K562 (cell line): ENCODE results near the gene SOAT2. TPM values are rescaled to one million over a fixed set of nuclear protein-coding genes. Genes with fewer than 3 reads are reported as not detected.

Experiments used
- CBFA2T3 ChIP-seq: fragments of 450-650 bp; IDR thresholded peaks from 2 replicates; pipeline ENCODE4 v1.6.1; 2017
- FOXJ2 ChIP-seq: fragments of 200-800 bp; sonication (Bioruptor generic); IDR thresholded peaks from 2 replicates; pipeline ENCODE4 v1.6.1; 2016; ENCODE audit warnings: missing genetic modification characterization, missing compliant biosample characterization
- GABPB1 ChIP-seq: sonication (generic); formaldehyde crosslinking; IDR thresholded peaks from 2 replicates; pipeline ENCODE4 v1.8.0; 2022; ENCODE audit warnings: mild to moderate bottlenecking, missing genetic modification reagents
- MCM2 ChIP-seq: fragments of 450-650 bp; IDR thresholded peaks from 2 replicates; pipeline ENCODE4 v1.6.1; 2017; ENCODE audit warnings: low read depth, mild to moderate bottlenecking
- MYBL2 ChIP-seq, 2 experiments: fragments of 450-650 bp in 1 of 2; sonication (generic) in 1 of 2; formaldehyde crosslinking in 1 of 2; IDR thresholded peaks; 2 replicates each; pipeline versions ENCODE4 v1.6.1 to v1.8.1; 2017 to 2022; ENCODE audit warnings: borderline replicate concordance in 1 of 2, inconsistent platforms in 1 of 2, low read depth in 1 of 2, mild to moderate bottlenecking in 1 of 2, missing genetic modification reagents in 1 of 2, moderate library complexity in 1 of 2
- PHF8 ChIP-seq: fragments of 200-600 bp; sonication (generic); IDR thresholded peaks from 2 replicates; pipeline ENCODE4 v1.6.1; 2012; ENCODE audit warnings: mixed run types, mild to moderate bottlenecking, inconsistent platforms, low read length, moderate library complexity, borderline replicate concordance
- POLR2G ChIP-seq: fragments of 200-400 bp; formaldehyde crosslinking; IDR thresholded peaks from 2 replicates; pipeline ENCODE4 v1.6.1; 2017; ENCODE audit warnings: low read depth, mild to moderate bottlenecking, antibody characterized with exemption, low read length, moderate library complexity
- POLR2H ChIP-seq: IDR thresholded peaks from 2 replicates; pipeline ENCODE4 v1.6.1; 2016; ENCODE audit warnings: missing genetic modification characterization, low read depth, mild to moderate bottlenecking, control low read depth, missing compliant biosample characterization, moderate library complexity
- PTBP1 ChIP-seq: fragments of 200-400 bp; formaldehyde crosslinking; IDR thresholded peaks from 2 replicates; pipeline ENCODE4 v1.6.1; 2017; ENCODE audit warnings: low read depth, low read length
- RBM25 ChIP-seq: fragments of 200-400 bp; formaldehyde crosslinking; IDR thresholded peaks from 2 replicates; pipeline ENCODE4 v1.6.1; 2018; ENCODE audit warnings: low read length, low read depth, moderate library complexity; ENCODE audit not compliant: severe bottlenecking
- TAF1 ChIP-seq: IDR thresholded peaks from 2 replicates; pipeline ENCODE4 v1.6.1; 2011; ENCODE audit warnings: mild to moderate bottlenecking, low read length, moderate library complexity; ENCODE audit not compliant: insufficient read depth, control insufficient read depth, severe bottlenecking; ENCODE audit errors: extremely low read depth
- TARDBP ChIP-seq: fragments of 450-650 bp; IDR thresholded peaks from 2 replicates; pipeline ENCODE4 v1.6.1; 2016
- ZBTB17 ChIP-seq: fragments of 450-650 bp; formaldehyde crosslinking; IDR thresholded peaks from 2 replicates; pipeline ENCODE4 v1.4.0; 2020; ENCODE audit warnings: mild to moderate bottlenecking
- ZNF124 ChIP-seq: sonication (generic); formaldehyde crosslinking; IDR thresholded peaks from 2 replicates; pipeline ENCODE4 v1.8.1; 2022; ENCODE audit warnings: missing genetic modification reagents
- ZNF57 ChIP-seq: fragments of 450-650 bp; formaldehyde crosslinking; IDR thresholded peaks from 2 replicates; pipeline ENCODE4 v1.4.0; 2020; ENCODE audit warnings: mild to moderate bottlenecking, moderate library complexity
- polyA plus RNA-seq, 8 experiments: library from polyadenylated mRNA; depleted of rRNA in 4 of 8; stranded (reverse) in 5 of 8; unstranded in 3 of 8; fragments of >200 nt; fragmentation: Nextera tagmentation in 2 of 8; fragmentation: Illumina TruSeq in 1 of 8; extraction: Ambion mirVana in 2 of 8; extraction: Trizol in 1 of 8; gene quantifications; 2 replicates each; pipeline versions ENCODE4 v1.2.1 to v1.2.3, GENCODE V29; 2011 to 2014; ENCODE audit warnings: inconsistent platforms in 1 of 8, missing spikeins in 1 of 8
- total RNA-seq, 7 experiments: library from RNA; depleted of rRNA in 6 of 7; stranded (reverse); fragments of >200 nt in 6 of 7; fragmentation: Illumina TruSeq in 2 of 7; extraction: Trizol in 2 of 7; gene quantifications; 2 replicates each; pipeline versions ENCODE4 v1.2.1 to v1.2.3, GENCODE V29; 2011 to 2021; ENCODE audit warnings: low replicate concordance in 1 of 7
- TF ChIP-seq, protein P1 (sequence below): fragments of 450-650 bp; IDR thresholded peaks from 2 replicates; pipeline ENCODE4 v1.6.1; 2018; ENCODE audit not compliant: partially characterized antibody
- TF ChIP-seq, protein P2 (sequence below): fragments of 450-650 bp; conservative IDR thresholded peaks from 2 replicates; pipeline ENCODE4 v1.6.1; 2016; ENCODE audit warnings: missing genetic modification characterization, low read depth, mild to moderate bottlenecking, missing compliant biosample characterization, moderate library complexity
- TF ChIP-seq, protein P3 (sequence below), 2 experiments: IDR thresholded peaks; 2 replicates each; pipeline ENCODE4 v1.6.1; 2011; ENCODE audit warnings: borderline replicate concordance in 1 of 2, control low read depth in 1 of 2, low read depth in 1 of 2, low read length in 1 of 2, mild to moderate bottlenecking in 1 of 2, mixed read lengths in 1 of 2, moderate library complexity in 1 of 2; ENCODE audit not compliant: insufficient read depth in 1 of 2, insufficient read length in 1 of 2, poor library complexity in 1 of 2, severe bottlenecking in 1 of 2; ENCODE audit errors: extremely low read depth in 1 of 2
- TF ChIP-seq, protein P4 (sequence below): IDR thresholded peaks from 2 replicates; pipeline ENCODE4 v1.6.1; 2014; ENCODE audit warnings: antibody characterized with exemption

The SOAT2 gene
- total and polyA plus RNA-seq, 9 of the 15 experiments (the other 6 are each of a cell fraction or from before 2014, with no cell fraction given): 0.04 TPM; not detected in 8

DNA sequence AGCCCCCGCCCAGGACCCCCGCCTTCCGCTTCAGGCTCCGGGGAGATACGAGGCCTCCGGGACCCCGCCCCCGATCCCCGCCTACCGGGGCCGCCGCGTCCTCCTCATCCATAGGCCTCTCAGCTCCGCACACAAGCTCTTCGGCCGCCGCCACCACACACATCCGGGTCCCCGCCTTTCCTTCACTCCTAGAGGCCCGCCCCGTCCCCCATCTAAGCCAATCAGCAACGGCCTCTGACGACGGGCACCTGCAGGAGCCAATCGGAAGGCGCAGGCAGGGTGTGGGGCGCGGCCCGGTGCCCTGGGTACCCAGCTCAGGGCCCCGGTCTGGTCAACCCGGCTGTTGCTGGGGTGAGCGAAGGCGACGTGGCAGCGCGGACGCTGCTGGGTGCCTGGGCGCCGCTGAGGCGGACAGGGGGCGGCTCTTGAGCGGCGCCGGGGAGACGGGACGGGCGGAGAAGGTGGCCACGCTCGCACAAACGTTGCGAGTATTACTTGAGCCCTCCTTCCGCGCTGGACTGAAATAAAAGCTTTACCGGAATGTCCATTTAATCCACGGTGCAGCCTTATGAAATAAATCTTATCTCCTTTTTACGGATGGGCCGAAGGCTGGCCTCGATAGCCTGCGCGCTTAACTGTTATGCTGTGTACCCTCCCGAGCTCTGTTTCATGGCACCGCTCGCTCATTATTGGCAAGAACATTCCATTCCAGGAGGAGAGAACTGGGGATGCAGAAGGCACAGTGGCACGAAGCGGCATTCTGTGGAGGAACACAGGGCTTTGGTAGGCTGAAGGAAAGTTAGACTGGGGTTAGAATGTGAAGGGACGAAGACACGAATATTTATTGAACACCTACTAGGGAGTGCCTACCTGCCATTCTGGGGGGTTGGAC, 23.8 kb upstream of the SOAT2 start, which contains the start of gene SPRYD3 (continued):
- TF ChIP-seq ZNF57 (CRISPR knock-in tag): no peak
- peak; percentile 48; the same call in 1 of the 2 replicates for TF ChIP-seq ZBTB17 (CRISPR knock-in tag)
- peak; percentile 52; the same call in 1 of the 2 replicates for TF ChIP-seq GABPB1 (CRISPR knock-in tag)
- peak; percentile 96 for TF ChIP-seq POLR2G
- TF ChIP-seq, protein P1, sequence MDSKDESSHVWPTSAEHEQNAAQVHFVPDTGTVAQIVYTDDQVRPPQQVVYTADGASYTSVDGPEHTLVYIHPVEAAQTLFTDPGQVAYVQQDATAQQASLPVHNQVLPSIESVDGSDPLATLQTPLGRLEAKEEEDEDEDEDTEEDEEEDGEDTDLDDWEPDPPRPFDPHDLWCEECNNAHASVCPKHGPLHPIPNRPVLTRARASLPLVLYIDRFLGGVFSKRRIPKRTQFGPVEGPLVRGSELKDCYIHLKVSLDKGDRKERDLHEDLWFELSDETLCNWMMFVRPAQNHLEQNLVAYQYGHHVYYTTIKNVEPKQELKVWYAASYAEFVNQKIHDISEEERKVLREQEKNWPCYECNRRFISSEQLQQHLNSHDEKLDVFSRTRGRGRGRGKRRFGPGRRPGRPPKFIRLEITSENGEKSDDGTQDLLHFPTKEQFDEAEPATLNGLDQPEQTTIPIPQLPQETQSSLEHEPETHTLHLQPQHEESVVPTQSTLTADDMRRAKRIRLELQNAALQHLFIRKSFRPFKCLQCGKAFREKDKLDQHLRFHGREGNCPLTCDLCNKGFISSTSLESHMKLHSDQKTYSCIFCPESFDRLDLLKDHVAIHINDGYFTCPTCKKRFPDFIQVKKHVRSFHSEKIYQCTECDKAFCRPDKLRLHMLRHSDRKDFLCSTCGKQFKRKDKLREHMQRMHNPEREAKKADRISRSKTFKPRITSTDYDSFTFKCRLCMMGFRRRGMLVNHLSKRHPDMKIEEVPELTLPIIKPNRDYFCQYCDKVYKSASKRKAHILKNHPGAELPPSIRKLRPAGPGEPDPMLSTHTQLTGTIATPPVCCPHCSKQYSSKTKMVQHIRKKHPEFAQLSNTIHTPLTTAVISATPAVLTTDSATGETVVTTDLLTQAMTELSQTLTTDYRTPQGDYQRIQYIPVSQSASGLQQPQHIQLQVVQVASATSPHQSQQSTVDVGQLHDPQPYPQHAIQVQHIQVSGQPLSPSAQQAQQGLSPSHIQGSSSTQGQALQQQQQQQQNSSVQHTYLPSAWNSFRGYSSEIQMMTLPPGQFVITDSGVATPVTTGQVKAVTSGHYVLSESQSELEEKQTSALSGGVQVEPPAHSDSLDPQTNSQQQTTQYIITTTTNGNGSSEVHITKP: peak; percentile 33
- no peak for TF ChIP-seq FOXJ2 (tag)
- TF ChIP-seq RBM25: peak; percentile 100
- no peak for TF ChIP-seq MCM2
- TF ChIP-seq, protein P2, sequence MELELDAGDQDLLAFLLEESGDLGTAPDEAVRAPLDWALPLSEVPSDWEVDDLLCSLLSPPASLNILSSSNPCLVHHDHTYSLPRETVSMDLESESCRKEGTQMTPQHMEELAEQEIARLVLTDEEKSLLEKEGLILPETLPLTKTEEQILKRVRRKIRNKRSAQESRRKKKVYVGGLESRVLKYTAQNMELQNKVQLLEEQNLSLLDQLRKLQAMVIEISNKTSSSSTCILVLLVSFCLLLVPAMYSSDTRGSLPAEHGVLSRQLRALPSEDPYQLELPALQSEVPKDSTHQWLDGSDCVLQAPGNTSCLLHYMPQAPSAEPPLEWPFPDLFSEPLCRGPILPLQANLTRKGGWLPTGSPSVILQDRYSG (tag): no peak
- TF ChIP-seq PTBP1: no peak
- TF ChIP-seq POLR2H (tag): peak; percentile 84
- peak; percentile 54; the same call in 1 of the 2 replicates for TF ChIP-seq TARDBP
- no peak for TF ChIP-seq ZNF124 (CRISPR knock-in tag)
- peak; percentile 56 for TF ChIP-seq TAF1
- TF ChIP-seq, protein P3, sequence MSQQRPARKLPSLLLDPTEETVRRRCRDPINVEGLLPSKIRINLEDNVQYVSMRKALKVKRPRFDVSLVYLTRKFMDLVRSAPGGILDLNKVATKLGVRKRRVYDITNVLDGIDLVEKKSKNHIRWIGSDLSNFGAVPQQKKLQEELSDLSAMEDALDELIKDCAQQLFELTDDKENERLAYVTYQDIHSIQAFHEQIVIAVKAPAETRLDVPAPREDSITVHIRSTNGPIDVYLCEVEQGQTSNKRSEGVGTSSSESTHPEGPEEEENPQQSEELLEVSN (IDR thresholded peaks at IDR 0.05; ENCODE audit: borderline replicate concordance in 1 of 2, extremely low read depth in 1 of 2, insufficient read depth in 1 of 2, insufficient read length in 1 of 2, low read depth in 1 of 2, low read length in 1 of 2, poor library complexity in 1 of 2, severe bottlenecking in 1 of 2): peak in 1 of 2 experiments; percentile 30
- TF ChIP-seq PHF8: peak; percentile 91
- TF ChIP-seq MYBL2 (IDR thresholded peaks at IDR 0.05; ENCODE audit: low read depth): no peak
- TF ChIP-seq MYBL2 (CRISPR knock-in tag; IDR thresholded peaks at IDR 0.05; ENCODE audit: borderline replicate concordance): no peak
- TF ChIP-seq, protein P4, sequence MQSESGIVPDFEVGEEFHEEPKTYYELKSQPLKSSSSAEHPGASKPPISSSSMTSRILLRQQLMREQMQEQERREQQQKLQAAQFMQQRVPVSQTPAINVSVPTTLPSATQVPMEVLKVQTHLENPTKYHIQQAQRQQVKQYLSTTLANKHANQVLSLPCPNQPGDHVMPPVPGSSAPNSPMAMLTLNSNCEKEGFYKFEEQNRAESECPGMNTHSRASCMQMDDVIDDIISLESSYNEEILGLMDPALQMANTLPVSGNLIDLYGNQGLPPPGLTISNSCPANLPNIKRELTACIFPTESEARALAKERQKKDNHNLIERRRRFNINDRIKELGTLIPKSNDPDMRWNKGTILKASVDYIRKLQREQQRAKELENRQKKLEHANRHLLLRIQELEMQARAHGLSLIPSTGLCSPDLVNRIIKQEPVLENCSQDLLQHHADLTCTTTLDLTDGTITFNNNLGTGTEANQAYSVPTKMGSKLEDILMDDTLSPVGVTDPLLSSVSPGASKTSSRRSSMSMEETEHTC: no peak
- TF ChIP-seq CBFA2T3: no peak
